Left renal pelvis (tissue), 4 donors: ENCODE measurements around the gene ADGRD2. TPM values are rescaled to one million over a fixed set of nuclear protein-coding genes. Genes with fewer than 3 reads are reported as not detected.

Experiments used
- DNase-seq, 4 donors: peaks; one replicate each; pipeline ENCODE4 v3.0.0-alpha.2; 2013; ENCODE audit warnings: low read depth in 4 of 4, low spot score in 3 of 4
- polyA plus RNA-seq, 4 donors: library from polyadenylated mRNA; unstranded; fragments of 120-200 nt; gene quantifications; one replicate each; pipeline ENCODE4 v1.2.1, GENCODE V29; 2013; ENCODE audit not compliant: insufficient read length in 4 of 4

The ADGRD2 gene
- polyA plus RNA-seq, 4 donors = 0.11 to 0.23 TPM; not detected in 2

GRCh38 chr9:124477211-124477647 is 27.0 kb downstream of the ADGRD2 start:
- no peak for DNase-seq

DNA sequence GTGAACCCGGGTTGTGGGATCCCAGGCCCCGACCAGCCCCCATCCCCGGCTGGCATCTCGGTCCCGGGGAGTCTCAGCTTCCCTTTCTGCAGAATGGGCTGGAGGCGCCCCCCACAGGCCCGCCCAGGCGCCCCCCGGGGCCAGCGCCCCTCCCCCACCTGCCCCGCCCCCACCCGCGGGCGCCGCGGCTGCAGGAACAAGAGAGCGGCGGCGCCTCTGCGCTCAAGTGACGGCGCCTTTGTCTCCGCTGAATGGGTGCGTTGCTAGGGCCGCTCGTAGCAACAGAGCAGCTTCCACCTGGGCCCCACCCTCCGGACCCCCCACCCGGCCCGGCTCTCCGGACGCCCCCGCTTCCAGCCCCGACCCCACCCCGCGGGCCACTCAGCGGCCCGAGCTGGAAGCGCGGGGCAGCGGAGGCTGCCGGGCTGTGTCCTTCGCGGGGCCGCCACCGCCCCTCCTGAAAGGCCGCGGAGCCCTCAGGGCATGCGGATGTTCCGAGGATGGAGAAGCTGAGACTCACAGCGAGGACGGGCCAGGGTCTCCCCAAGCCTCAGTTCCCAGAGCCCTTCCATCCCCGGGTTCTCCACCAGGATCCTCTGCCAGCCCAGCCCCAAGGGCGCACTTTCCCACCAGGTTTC is 27.5 kb downstream of the ADGRD2 start:
- no peak for DNase-seq

DNA sequence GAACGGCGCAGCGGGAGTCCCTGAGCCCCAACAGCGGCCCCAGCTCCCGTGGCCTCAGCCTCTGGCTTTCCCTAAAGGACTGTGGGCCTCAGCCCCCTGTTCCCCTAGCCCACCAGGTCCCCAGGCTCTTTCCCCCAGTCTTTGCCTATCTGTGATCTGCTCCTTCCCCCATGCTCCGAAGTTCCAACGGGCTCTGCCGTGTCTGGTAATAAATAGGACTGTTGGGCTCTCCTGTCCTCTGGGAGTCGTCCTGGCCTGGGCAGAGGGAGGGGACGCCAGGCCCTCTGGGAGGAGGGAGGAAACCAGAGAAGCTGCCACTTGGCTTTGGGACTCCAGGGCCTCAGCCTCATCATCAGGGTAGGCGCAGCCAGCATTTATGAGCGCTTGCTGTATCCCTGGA is 28.1 kb downstream of the ADGRD2 start:
- DNase-seq = no peak

DNA sequence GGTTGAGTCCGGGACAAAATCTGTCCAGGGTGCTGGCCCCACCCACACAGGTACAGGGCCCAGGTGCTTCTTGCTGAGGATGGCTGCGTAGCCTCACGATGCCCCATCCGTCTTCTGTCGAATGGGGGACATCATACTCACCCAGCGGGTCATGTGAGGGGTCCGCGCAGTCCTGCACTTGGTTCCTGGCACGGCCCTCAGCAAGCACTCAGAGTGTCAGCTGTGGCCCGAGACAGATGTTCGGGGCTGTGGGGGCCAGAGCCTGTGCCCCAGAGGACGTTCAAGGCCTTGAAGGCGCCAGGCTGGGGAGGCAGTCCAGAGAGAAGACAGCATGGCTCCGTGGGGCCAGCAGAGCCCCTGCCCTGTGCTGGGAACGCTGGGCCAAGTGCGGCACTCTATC is 29.1 kb downstream of the ADGRD2 start:
- DNase-seq = no peak

- DNase-seq = no peak
These were observed 29.8 kb downstream of the ADGRD2 start for GRCh38 chr9:124479947-124480620.

DNA sequence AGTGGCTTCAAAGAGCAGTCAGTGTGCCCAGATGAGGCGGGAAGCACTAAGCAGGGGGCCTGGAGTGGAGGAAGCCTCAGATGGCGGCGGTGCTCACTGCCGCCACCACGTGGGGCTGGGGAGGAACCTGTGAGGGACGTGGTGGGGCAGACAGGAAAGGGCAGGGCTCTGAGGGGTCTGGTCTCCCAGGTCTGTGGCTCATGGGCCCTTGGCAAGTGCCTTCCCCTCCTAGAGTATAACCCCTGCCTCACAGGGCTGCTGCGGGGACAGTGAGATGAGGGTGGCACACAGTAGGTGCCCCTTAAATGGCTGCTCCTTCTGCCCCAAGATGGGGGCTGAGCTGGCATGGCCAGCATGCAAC is 30.4 kb downstream of the ADGRD2 start:
- DNase-seq = no peak

DNA sequence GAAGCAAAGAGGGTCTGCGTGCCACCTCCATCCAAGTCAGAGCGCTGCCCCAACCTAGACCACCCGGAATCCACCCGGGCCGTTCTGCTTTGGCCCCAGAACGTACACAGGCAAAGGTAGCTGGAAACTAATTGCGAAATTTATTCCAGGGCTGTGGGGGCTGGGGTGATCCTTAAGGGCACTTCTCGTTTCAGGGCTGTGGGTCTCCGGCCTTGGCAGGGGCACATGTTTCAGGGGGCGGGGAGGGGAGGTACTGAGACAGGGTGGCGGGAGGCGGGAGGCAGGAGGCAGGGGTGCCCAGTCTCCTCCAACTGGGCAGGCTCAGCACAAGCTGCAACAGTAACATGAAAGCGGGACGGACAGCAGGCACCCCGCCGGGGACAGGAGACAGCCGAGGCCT is 30.9 kb downstream of the ADGRD2 start:
- no peak for DNase-seq

DNA sequence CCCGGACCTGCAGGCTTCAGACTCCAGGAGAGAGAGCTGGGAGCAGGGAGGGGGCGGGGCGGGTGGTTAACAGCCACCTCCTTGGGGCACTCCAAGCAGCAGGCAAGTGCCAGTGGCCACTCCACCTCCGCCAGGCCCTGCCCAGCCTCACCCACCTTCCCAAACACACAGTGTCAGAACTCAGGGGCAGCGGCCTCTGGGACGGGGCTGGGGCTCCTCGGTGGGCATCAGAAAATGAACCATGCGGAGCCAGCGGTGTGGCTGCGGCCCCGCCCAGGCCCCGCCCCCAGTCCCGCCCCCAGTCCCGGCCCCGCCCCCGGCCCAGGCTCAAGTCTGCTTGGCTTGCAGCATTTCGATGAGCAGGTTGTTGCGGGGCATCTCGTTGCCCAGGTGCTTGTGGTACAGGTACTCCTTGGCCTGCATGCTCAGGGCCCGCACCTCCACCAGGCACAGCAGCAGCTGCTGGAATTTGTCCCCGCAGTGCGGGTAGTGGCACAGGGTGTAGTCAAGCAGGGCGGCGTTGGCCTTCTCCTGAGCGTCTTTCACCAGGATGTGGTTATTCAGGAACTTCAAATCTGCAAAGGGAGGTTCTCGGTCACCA is 32.3 kb downstream of the ADGRD2 start:
- no peak for DNase-seq

DNA sequence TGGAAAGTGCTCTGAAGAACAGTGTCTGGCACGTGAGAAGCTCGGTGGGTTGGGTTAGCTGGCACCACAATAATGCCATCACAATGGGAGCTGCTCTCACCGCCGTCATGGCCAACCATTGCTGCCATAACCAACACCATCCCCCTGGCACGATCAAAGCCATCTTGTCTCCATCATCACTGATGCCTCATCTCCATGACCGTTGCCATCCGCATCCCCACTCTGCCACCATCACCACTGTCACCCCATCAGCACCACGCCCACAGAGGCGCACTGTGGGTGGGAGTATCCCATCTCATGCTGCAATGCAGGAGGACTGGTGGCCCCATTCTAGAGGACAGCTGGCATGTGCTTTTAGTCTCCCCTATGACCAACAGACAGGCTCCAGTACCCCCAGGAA is 33.2 kb downstream of the ADGRD2 start:
- no peak for DNase-seq

GRCh38 chr9:124485201-124485600 is 35.0 kb downstream of the ADGRD2 start:
- DNase-seq = no peak

GRCh38 chr9:124485936-124486335 is 35.7 kb downstream of the ADGRD2 start:
- no peak for DNase-seq

- no peak for DNase-seq
These were observed 36.6 kb downstream of the ADGRD2 start for GRCh38 chr9:124486778-124487259.

GRCh38 chr9:124487260-124488182 is 37.3 kb downstream of the ADGRD2 start:
- DNase-seq = no peak

DNA sequence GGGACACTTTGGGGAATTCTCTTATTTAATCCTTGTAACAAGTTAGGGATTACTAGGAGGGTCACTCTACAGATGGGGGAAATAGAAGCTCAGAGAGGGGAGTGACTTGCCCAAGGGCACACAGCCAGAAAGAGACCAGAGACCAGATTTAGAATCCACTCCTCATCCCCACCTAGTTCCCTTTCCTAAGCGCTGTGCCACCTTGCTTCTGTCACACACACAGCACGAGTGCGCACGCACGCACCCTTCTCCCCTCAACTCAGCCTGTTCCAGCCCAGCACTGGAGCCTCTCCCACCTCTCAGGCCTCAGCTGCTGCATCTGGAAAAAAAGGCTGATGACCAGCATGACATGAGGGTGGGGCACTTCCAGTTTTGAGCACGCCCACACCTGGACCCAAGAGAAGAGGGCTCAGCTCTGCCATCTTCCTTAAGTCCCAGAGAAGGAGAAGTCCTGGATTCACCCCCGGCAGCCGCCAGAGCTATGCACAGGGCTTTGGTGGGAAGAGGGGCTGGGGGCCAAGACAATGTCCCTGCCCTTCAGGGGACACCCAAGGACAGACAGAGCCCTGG is 38.5 kb downstream of the ADGRD2 start:
- no peak for DNase-seq

DNA sequence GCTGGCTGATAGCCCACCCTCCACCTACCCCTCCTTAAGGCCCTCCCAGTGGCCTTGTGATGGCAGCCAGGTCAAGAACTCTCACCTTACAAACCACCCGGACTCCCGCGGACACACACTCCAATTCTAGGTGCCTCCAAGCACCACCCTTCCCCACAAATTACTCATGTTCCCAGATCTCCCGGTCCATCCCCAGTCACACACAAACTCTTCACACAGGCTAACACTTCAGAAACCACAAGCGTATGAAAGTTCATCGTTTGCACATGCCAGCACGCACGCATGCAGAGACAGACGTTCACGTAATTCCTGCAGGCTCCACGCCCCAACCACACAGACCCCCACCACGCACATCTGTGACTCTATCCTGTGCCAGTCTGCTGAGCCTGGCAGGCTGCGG is 39.0 kb downstream of the ADGRD2 start:
- DNase-seq = no peak

DNA sequence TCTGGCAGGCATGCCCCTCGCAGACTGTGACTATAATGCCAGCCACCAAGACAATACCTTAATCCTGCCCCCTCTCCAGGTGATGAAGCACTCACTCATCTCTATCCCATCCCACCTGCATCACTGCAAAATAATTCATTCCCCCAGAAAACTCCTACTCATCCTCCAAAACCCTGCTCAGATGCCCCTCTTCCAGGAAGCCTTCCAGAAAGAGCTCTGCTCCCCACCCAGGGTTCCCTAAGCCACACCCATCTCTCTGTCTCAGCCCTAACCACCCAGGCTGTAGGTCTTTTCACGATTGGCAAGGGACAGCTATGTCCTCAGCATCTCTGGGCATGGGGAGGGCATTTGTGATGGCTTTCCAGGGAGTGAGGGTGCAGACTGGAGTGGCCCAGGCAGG is 39.8 kb downstream of the ADGRD2 start:
- no peak for DNase-seq

GRCh38 chr9:124491049-124491975 is 41.1 kb downstream of the ADGRD2 start:
- no peak for DNase-seq

- no peak for DNase-seq
These were observed 42.6 kb downstream of the ADGRD2 start for GRCh38 chr9:124492818-124493217.

GRCh38 chr9:124493218-124493617 is 43.0 kb downstream of the ADGRD2 start:
- no peak for DNase-seq
